GM21619 (cell line): ENCODE data around the gene CD209.
"Not testable (repeated sequence)": the region's sequence is repeated elsewhere in the genome, so short reads cannot be mapped to it uniquely, and the experiment has no call there.

ENCODE experiments used
- ATAC-seq: cut with Tn5 transposase; IDR thresholded peaks from one replicate; pipeline ENCODE4 v1.9.1; 2021; ENCODE audit not compliant: unreplicated experiment

CD209 gene

GRCh38 chr19:7771072-7771471 is 23.7 kb upstream of the CD209 start:
- no peak for ATAC-seq

DNA sequence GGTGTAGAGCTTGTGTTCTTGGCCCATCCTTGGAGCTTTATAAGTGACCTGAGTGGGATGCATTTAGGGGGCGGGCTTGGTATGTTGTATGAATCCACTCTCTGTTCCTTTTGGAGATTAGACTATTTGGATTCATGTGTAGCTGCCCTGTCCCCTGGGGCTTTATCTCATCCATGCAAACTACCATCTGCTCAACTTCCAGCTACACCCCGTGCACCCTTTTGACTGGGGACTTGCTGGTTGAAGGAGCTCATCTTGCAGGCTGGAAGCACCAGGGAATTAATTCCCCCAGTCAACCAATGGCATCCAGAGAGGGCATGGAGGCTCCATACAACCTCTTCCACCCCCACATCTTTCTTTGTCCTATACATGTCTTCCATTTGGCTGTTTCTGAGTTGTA is 21.8 kb upstream of the CD209 start:
- no peak for ATAC-seq

- ATAC-seq: no peak
These were observed 20.2 kb upstream of the CD209 start for GRCh38 chr19:7767487-7767886.

GRCh38 chr19:7766535-7766934 is 19.2 kb upstream of the CD209 start:
- no peak for ATAC-seq

DNA sequence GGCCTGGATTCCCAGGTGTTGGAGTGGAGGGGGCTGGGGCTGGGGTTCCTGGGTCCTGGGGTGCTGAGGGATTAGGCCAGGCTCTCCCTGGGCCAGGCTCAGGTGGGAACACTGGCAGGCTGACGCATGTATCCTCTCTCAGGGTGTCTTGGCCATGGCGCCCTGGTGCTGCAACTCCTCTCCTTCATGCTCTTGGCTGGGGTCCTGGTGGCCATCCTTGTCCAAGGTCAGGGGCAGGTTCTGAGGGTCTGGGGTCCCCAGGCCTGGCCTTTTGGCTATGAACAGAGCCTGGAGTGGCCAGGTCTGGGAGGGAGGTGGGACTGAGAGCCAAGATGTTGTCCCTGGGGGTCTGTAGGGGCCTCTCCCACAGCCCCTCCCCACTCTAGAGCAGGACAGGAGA is 17.7 kb upstream of the CD209 start:
- not testable (repeated sequence) for ATAC-seq

- ATAC-seq: not testable (repeated sequence)
These were observed 16.8 kb upstream of the CD209 start for GRCh38 chr19:7764157-7764556.

DNA sequence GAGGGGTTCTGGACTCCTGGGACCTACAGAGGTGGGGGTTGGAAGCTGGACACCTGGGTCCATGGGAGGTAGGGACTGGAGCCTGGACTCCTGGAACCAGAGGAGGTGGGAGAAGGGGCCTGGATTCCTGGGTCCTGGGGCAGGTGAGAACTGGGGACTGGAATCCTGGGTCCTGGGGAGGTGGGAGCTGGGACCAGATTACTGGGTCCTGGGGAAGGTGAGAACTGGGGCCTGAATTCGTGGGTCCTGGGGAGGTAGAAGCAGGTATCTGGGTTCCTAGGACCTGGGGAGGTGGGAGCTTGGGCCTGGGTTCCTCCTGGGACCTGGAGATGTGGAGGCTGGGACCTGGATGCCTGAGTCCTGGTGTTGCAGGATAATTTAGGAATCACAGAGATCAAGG is 16.4 kb upstream of the CD209 start:
- no peak for ATAC-seq

DNA sequence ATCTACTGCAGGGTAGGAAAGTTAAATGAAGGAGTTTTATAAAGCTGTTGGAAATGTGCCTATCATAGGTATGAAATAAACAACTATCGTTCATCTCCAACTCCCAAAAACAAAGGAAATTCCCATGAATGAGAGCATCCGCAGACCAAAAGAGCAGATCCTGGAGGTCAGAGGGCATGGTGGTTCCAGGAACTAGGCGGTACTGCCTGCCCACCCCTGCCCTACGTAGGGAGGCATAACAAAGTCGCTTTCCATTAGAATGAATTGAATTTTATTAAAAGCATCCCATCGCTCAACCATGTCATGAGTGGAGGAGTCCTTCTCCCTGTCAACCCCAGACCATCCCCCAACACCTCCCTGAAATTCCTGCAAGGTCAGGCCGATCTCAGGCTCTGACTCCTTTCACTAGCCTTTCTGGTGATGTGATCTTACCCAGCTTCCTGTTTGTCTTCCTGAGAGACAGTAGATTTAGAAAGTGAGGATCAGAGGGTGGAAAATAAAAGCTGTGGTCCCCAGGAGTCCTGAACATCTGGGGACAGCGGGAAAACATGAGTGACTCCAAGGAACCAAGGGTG is 15.5 kb upstream of the CD209 start, which contains the start of gene CLEC4M:
Gene CLEC4M (plus strand): TSS at position 525 of the 575 bp plus-strand sequence. CDS start 24 bp downstream, at position 549.
- ATAC-seq: no peak

- ATAC-seq: no peak
These were observed 11.8 kb upstream of the CD209 start for GRCh38 chr19:7759156-7759555.

DNA sequence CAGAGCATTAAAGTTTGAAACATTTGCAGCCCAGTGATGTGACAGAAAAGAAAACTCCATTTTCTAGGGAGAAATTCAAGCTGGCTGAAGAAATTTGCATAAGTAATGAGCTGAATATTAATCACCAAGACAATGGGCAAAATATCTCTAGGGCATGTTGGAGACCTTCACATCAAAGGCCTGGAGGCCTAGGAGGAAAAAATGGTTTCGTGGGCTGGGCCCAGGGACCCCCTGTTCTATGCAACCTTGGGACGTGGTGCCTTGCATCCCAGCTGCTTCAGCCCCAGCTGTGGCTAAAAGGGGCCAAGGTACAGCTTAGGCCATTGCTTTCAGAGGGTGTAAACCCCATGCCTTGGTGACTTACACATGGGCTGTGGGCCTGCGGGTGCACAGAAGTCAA is 10.0 kb upstream of the CD209 start:
- no peak for ATAC-seq

GRCh38 chr19:7756258-7756657 is 8.9 kb upstream of the CD209 start:
- no peak for ATAC-seq

DNA sequence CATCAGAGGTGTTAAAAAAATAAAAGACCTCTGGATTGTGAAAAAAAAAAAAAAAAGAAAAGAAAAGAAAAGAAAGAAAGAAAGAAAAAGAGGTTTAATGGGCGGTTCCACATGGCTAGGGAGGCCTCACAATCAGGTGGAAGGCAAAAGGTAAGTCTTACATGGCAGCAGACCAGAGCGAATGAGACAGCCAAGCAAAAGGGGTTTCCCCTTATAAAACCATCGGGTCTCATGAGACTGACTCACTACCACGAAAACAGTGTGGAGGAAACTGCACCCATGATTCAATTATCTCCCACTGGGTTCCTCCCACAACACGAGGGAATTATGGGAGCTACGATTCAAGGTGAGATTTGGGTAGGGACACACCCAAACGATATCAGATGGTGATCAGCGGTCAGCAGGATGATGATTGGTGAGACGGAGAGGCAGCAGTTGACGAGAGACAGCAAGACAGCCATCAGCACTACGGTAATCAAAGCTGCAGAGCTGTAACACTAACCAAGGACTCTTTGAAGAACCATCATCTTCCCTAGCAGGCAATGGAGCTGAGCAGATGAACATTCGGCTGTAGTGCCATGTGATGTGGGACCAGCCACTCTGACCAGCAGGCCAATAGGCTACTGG is 3.9 kb upstream of the CD209 start:
- no peak for ATAC-seq

- ATAC-seq: no peak
These were observed 1.4 kb upstream of the CD209 start for GRCh38 chr19:7748756-7749155.

GRCh38 chr19:7748171-7748570 is 837 bp upstream of the CD209 start:
- no peak for ATAC-seq

GRCh38 chr19:7746306-7746705 is 1.0 kb downstream of the CD209 start:
- ATAC-seq: not testable (repeated sequence)

DNA sequence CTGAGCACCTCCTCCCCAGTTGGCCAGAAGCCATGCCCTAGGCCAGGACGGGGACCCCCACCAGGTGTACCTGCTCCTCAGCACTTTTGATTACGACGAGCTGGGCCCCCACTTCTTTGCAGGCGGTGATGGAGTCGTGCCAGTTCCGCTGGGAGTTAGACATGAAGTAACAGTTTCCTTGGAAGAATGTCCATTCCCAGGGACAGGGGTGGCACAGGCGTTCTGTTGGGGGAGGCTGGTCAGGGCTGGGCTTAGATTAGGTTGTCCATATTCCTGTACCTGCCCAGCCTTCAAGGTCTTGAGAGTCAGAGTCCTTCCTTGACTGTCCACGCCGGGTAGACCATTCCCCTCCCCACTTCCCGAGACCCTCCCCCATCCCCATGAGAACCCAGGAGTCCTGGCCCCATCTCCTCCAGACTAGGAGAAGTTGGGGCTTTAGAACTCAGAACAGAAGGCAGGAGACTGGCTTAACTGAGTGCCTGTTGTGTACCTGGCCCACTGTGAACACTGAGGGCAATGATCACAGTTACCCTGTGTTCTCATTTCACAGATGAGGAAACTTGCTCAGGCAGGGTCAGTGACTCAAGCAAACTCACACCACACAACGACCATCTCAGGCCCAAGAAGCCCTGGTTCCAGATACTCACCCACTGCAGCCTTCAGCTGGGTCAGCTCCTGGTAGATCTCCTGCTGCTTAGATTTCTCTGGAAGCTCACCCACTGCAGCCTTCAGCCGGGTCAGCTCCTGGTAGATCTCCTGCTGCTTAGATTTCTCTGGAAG is 2.3 kb downstream of the CD209 start:
- ATAC-seq: no peak

GRCh38 chr19:7744199-7744786 is 3.0 kb downstream of the CD209 start:
- no peak for ATAC-seq

- ATAC-seq: no peak
These were observed 3.9 kb downstream of the CD209 start for GRCh38 chr19:7743425-7743841.

DNA sequence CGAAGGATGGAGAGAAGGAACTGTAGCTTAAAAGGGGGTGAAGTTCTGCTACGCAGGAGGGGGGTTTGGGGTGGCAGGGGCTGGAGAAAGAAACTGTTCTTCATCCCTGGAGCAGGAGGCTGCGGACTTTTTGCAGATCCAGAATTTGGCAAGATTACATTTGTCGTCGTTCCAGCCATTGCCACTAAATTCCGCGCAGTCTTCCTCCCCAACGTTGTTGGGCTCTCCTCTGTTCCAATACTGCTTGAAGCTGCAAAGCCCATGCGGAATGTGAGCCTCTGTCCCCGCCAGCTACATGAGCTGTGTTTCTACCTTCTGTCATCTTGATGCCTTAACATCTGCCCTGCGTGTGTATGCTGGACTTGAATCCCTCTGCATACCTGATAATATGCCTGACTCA is 4.3 kb downstream of the CD209 start:
- ATAC-seq: no peak

DNA sequence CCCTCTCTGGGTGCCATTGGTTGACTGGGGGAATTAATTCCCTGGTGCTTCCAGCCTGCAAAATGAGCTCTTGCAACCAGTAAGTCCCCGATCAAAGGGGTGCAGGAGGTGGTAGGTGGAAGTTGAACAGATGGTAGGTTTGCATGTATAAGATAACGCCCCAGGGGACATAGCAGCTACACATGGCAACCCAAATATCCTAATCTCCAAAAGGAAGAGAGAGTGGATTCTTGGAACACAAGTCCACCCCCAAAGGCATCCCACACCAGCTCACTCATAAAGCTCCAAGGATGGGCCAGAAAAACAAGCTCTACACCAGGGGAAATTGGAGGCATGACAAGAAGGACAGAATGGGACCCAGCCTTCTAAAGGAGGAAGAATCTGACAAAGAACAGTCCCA is 4.8 kb downstream of the CD209 start:
- no peak for ATAC-seq

GRCh38 chr19:7740682-7741054 is 6.7 kb downstream of the CD209 start:
- no peak for ATAC-seq
